B cell (primary cell): ENCODE measurements around the gene PHRF1. TPM values are rescaled to one million over a fixed set of nuclear protein-coding genes. Genes with fewer than 3 reads are reported as not detected.

Experiments
- ATAC-seq: fragments of 200-7000 bp; cut with Tn5 transposase; one replicate; pipeline ENCODE4 v1.10.0; 2021; ENCODE audit warnings: low read depth, mild to moderate bottlenecking, moderate number of reproducible peaks, moderate library complexity
- CTCF ChIA-PET: fragments of 350-600 bp; sonication (Branson Sonifier 250); formaldehyde crosslinking; loops from one replicate; lab custom pipeline; 2021; ENCODE audit warnings: antibody characterized with exemption, inconsistent platforms; lab: Charles Lee
- POLR2A ChIA-PET: fragments of 350-600 bp; sonication (Branson Sonifier 250); formaldehyde crosslinking; loops from one replicate; lab custom pipeline; 2021; ENCODE audit warnings: antibody characterized with exemption; lab: Charles Lee
- DNase-seq: peaks from one replicate; pipeline ENCODE4 v3.0.0; 2013
- H2AFZ ChIP-seq: 2 replicates; pipeline ENCODE4 v1.6.1; 2012; ENCODE audit warnings: mild to moderate bottlenecking, low read depth, low read length; ENCODE audit not compliant: insufficient read depth, poor library complexity, severe bottlenecking
- H3K27ac ChIP-seq, 2 donors: 1 replicate in 1 of 2; 2 replicates in 1 of 2; pipeline ENCODE4 v1.5.1; 2012 to 2013; ENCODE audit warnings: low read length in 2 of 2, mild to moderate bottlenecking in 2 of 2, moderate library complexity in 1 of 2
- H3K27me3 ChIP-seq, 4 experiments: fragments of 200-600 bp in 1 of 4; sonication (generic) in 1 of 4; replicated peaks in 1 of 4; 1 replicate in 2 of 4; 2 replicates in 2 of 4; pipeline versions ENCODE4 v1.6.1 to v1.7.0; 2013 to 2016; ENCODE audit warnings: low read length in 3 of 4, mild to moderate bottlenecking in 2 of 4, mixed read lengths in 1 of 4, moderate library complexity in 1 of 4; ENCODE audit not compliant: insufficient read depth in 4 of 4, control insufficient read depth in 3 of 4; ENCODE audit errors: control extremely low read depth in 1 of 4
- H3K36me3 ChIP-seq, 2 experiments: replicated peaks in 1 of 2; 1 replicate in 1 of 2; 2 replicates in 1 of 2; pipeline versions ENCODE4 v1.6.1 to v1.7.1; 2013; ENCODE audit warnings: low read length in 1 of 2; ENCODE audit not compliant: insufficient read depth in 2 of 2, control insufficient read depth in 1 of 2; ENCODE audit errors: control extremely low read depth in 1 of 2, extremely low read depth in 1 of 2
- H3K4me1 ChIP-seq, 2 donors: fragments of 200-600 bp in 1 of 2; sonication (generic) in 1 of 2; 1 replicate in 1 of 2; 2 replicates in 1 of 2; pipeline versions ENCODE4 v1.5.1 to v1.6.1; 2013 to 2017; ENCODE audit warnings: low read length in 2 of 2; ENCODE audit not compliant: control insufficient read depth in 2 of 2, insufficient read depth in 2 of 2
- H3K4me2 ChIP-seq: replicated peaks from 2 replicates; pipeline ENCODE3; 2012; ENCODE audit warnings: mild to moderate bottlenecking, low read depth, low read length; ENCODE audit not compliant: poor library complexity, severe bottlenecking
- H3K4me3 ChIP-seq, 5 experiments: fragments of 200-600 bp in 1 of 5; sonication (generic) in 1 of 5; 1 replicate in 3 of 5; 2 replicates in 2 of 5; pipeline versions ENCODE4 v1.5.1 to v1.7.0; 2011 to 2016; ENCODE audit warnings: low read length in 4 of 5, mild to moderate bottlenecking in 4 of 5, low read depth in 2 of 5, control low read depth in 1 of 5, moderate library complexity in 1 of 5; ENCODE audit not compliant: insufficient read depth in 1 of 5; ENCODE audit errors: control extremely low read depth in 1 of 5, extremely low read depth in 1 of 5
- H3K79me2 ChIP-seq: fragments of 200-600 bp; sonication (generic); one replicate; pipeline ENCODE4 v1.6.0; 2016; ENCODE audit warnings: low read length; ENCODE audit not compliant: control insufficient read depth, insufficient read depth
- H3K9ac ChIP-seq: fragments of 200-600 bp; sonication (generic); 2 replicates; pipeline ENCODE4 v1.6.1; 2017; ENCODE audit warnings: mild to moderate bottlenecking, low read length, moderate library complexity
- H3K9me3 ChIP-seq, 3 donors: one replicate each; pipeline versions ENCODE4 v1.6.1 to v1.7.1; 2013; ENCODE audit warnings: low read length in 2 of 3; ENCODE audit not compliant: control insufficient read depth in 2 of 3, insufficient read depth in 1 of 3; ENCODE audit errors: control extremely low read depth in 1 of 3
- H4K20me1 ChIP-seq: 2 replicates; pipeline ENCODE4 v1.6.0; 2012; ENCODE audit warnings: mild to moderate bottlenecking, low read length; ENCODE audit not compliant: insufficient read depth, control insufficient read depth, poor library complexity, severe bottlenecking
- H3K27ac Mint-ChIP-seq: one replicate; pipeline ENCODE4 v1.8.0; 2021; ENCODE audit warnings: mixed read lengths
- H3K27me3 Mint-ChIP-seq: one replicate; pipeline ENCODE4 v1.8.0; 2021; ENCODE audit warnings: mixed read lengths
- H3K4me1 Mint-ChIP-seq: one replicate; pipeline ENCODE4 v1.8.0; 2021; ENCODE audit warnings: mixed read lengths
- H3K4me3 Mint-ChIP-seq: one replicate; pipeline ENCODE4 v1.8.0; 2021; ENCODE audit warnings: mixed read lengths
- H3K9me3 Mint-ChIP-seq: one replicate; pipeline ENCODE4 v1.8.0; 2022; ENCODE audit warnings: mixed read lengths; ENCODE audit not compliant: insufficient read depth
- CTCF ChIP-seq: fragments of 200-600 bp; IDR thresholded peaks from one replicate; pipeline ENCODE4 v1.8.0; 2022; ENCODE audit warnings: antibody characterized with exemption, mild to moderate bottlenecking
- EZH2 ChIP-seq: IDR thresholded peaks from 2 replicates; pipeline ENCODE4 v1.6.1; 2012; ENCODE audit warnings: borderline replicate concordance, low read depth, mild to moderate bottlenecking, moderate library complexity, low read length; ENCODE audit not compliant: insufficient read depth, poor library complexity, severe bottlenecking
- WGBS: methylation state at CpG from one replicate; pipeline ENCODE4 v1.1.5; 2013; ENCODE audit warnings: missing lambda C conversion rate; ENCODE audit not compliant: insufficient coverage; 5-methylcytosine and 5-hydroxymethylcytosine counted together
- intact Hi-C: fragments of 100-400 bp; cut with micrococcal nuclease; formaldehyde crosslinking; loops from one replicate; pipeline ENCODE4 v1.10.0; 2022
- polyA plus RNA-seq: library from polyadenylated mRNA; depleted of rRNA; stranded (reverse); fragments of >200 nt; gene quantifications from 2 replicates; pipeline ENCODE4 v1.2.3, GENCODE V29; 2012
- total RNA-seq, 2 donors: library from RNA; stranded (reverse); fragments of 120-200 nt in 1 of 2; gene quantifications; 1 replicate in 1 of 2; 2 replicates in 1 of 2; pipeline versions ENCODE4 v1.2.3 to v1.2.4, GENCODE V29; 2013 to 2022

PHRF1 gene
- total and polyA plus RNA-seq, 2 donors (not counting 1 experiment from before 2014, with no cell fraction given) = 22.3 to 57.9 TPM

GRCh38 chr11:637593-638521 is 61.6 kb downstream of the PHRF1 start:
- Histone ChIP-seq H3K79me2 (peaks cover 2% of the 10 kb centered on the region), H2AFZ (no peak overlapping the region), H3K9me3 (peaks cover 0 to 7% (median 0%) of the 10 kb centered on the region in 3 donors), H3K4me3 (no peak overlapping the region), H3K4me2 (peak overlapping the region; percentile 63), H3K9ac (no peak overlapping the region), H3K36me3 (no peaks in the 10 kb centered on the region), H3K27ac (no peak overlapping the region), H3K27me3 (peaks cover 0 to 38% (median 20%) of the 10 kb centered on the region in 4 experiments), H4K20me1 (peaks cover 16% of the 10 kb centered on the region), H3K4me1 (peaks cover 24 to 28% of the 10 kb centered on the region in 2 donors)
- WGBS = 38% methylated on average over 51 of the region's 55 CpGs
- Mint-ChIP-seq H3K9me3 (no peaks in the 10 kb centered on the region), H3K27ac (no peak overlapping the region), H3K27me3 (peaks cover 28% of the 10 kb centered on the region), H3K4me1 (peaks cover 21% of the 10 kb centered on the region), H3K4me3 (peak overlapping the region; percentile 64)
- ATAC-seq (no peak), DNase-seq (peak; percentile 38)
- CTCF ChIA-PET = no interaction called here
- intact Hi-C loops = no loop called here
- POLR2A ChIA-PET = no interaction called here
- TF ChIP-seq CTCF (no peak), EZH2 (no peak)
